ENCODE results near the gene PTGER2.

Gene PTGER2

GRCh38 chr14:52355016-52355431, 40.9 kb downstream of the PTGER2 start:
- H3K36me3 ChIP-seq: no peaks in the 10 kb centered on the region
- H3K4me1 ChIP-seq: peaks cover 23% of the 10 kb centered on the region
- no peak overlapping the region for H3K4me3 ChIP-seq (ENCODE audit: low read depth, low read length)
- no peak for DNase-seq
- TF ChIP-seq CTCF (IDR thresholded peaks at IDR 0.05; ENCODE audit: low read depth, low read length): no peak
- no peaks in the 10 kb centered on the region for H3K27me3 ChIP-seq
- H3K9me3 ChIP-seq: no peaks in the 10 kb centered on the region

- Histone ChIP-seq H3K27me3 (no peaks in the 10 kb centered on the region), H3K4me1 (peaks cover 25% of the 10 kb centered on the region), H3K36me3 (no peaks in the 10 kb centered on the region), H3K9me3 (no peaks in the 10 kb centered on the region), H3K4me3 (ENCODE audit: low read depth, low read length) (no peak overlapping the region)
- no peak for DNase-seq
- TF ChIP-seq CTCF (IDR thresholded peaks at IDR 0.05; ENCODE audit: low read depth, low read length): no peak
These were observed 41.4 kb downstream of the PTGER2 start for GRCh38 chr14:52355526-52355925.

- DNase-seq: no peak
- H3K9me3 ChIP-seq: no peaks in the 10 kb centered on the region
- H3K4me3 ChIP-seq (ENCODE audit: low read depth, low read length): no peak overlapping the region
- peaks cover 27% of the 10 kb centered on the region for H3K4me1 ChIP-seq
- TF ChIP-seq CTCF (IDR thresholded peaks at IDR 0.05; ENCODE audit: low read depth, low read length): no peak
- no peaks in the 10 kb centered on the region for H3K36me3 ChIP-seq
- no peaks in the 10 kb centered on the region for H3K27me3 ChIP-seq
These were observed 41.9 kb downstream of the PTGER2 start for GRCh38 chr14:52356025-52356424.

- H3K27me3 ChIP-seq: no peaks in the 10 kb centered on the region
- peak; percentile 80 for DNase-seq
- TF ChIP-seq CTCF (IDR thresholded peaks at IDR 0.05; ENCODE audit: low read depth, low read length): no peak
- H3K4me1 ChIP-seq: peaks cover 53% of the 10 kb centered on the region
- H3K36me3 ChIP-seq: no peaks in the 10 kb centered on the region
- H3K4me3 ChIP-seq (ENCODE audit: low read depth, low read length): peak overlapping the region; percentile 42; the same call in 1 of the 2 replicates
- no peaks in the 10 kb centered on the region for H3K9me3 ChIP-seq
These were observed 46.7 kb downstream of the PTGER2 start for GRCh38 chr14:52360831-52361230.

GRCh38 chr14:52363041-52363704, 49.1 kb downstream of the PTGER2 start:
- no peak for TF ChIP-seq CTCF (IDR thresholded peaks at IDR 0.05; ENCODE audit: low read depth, low read length)
- no peaks in the 10 kb centered on the region for H3K27me3 ChIP-seq
- H3K9me3 ChIP-seq: no peaks in the 10 kb centered on the region
- DNase-seq: peak; percentile 29
- H3K36me3 ChIP-seq: no peaks in the 10 kb centered on the region
- no peak overlapping the region for H3K4me3 ChIP-seq (ENCODE audit: low read depth, low read length)
- H3K4me1 ChIP-seq: peaks cover 53% of the 10 kb centered on the region

- no peak for DNase-seq
- H3K36me3 ChIP-seq: no peaks in the 10 kb centered on the region
- H3K27me3 ChIP-seq: no peaks in the 10 kb centered on the region
- H3K4me3 ChIP-seq (ENCODE audit: low read depth, low read length): no peak overlapping the region
- H3K4me1 ChIP-seq: peaks cover 52% of the 10 kb centered on the region
- no peak for TF ChIP-seq CTCF (IDR thresholded peaks at IDR 0.05; ENCODE audit: low read depth, low read length)
- no peaks in the 10 kb centered on the region for H3K9me3 ChIP-seq
These were observed 49.8 kb downstream of the PTGER2 start for GRCh38 chr14:52363961-52364360.
